HG03066 (cell line): ENCODE results near the gene PDE4D.

ENCODE experiments used
- ATAC-seq: cut with Tn5 transposase; IDR thresholded peaks from one replicate; pipeline ENCODE4 v1.9.1; 2021; ENCODE audit warnings: low read depth; ENCODE audit not compliant: unreplicated experiment

Gene PDE4D

DNA sequence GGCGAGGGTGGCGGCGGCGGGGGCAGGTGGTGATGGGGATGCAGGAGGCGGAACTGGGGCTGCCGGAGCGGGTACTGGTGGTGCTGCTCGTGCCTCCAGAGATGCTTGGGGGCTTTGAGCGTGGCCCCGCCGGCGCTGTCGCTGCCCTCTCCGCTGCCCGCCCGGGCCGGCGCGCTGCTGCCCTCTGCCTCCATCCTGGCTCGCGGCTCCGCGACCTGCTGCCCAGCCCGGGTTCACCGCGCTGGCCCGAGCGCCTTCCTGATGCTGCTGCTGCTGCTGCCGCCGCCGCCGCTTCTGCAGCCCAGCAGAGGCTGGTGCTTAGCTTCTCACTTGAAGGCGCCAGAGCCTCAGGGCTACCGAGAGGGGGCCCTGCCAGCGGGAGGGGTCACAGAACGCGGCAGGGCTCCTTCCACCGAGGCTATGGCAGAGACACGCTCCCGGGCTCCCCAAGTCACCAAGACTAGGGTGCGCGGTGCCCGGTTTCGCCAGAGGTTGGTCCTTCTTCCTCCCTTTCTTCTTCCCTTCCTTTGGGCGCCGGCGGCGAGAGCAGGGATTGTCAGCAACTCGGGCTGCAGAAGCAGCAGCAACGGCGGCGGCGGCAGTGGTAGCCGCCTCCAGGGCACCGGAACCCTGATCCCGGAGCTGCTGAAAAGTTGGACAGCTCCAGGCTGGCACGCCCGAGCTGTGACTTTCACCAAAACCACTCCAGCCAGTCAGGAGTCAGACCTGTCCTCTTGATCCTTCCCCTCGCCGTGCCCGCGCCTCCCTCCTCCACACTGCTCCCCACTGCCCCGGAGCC, at the start of gene PDE4D:
TSS of gene PDE4D (minus strand) at position 298 of the 799 bp plus-strand sequence.
- ATAC-seq, result no peak

DNA sequence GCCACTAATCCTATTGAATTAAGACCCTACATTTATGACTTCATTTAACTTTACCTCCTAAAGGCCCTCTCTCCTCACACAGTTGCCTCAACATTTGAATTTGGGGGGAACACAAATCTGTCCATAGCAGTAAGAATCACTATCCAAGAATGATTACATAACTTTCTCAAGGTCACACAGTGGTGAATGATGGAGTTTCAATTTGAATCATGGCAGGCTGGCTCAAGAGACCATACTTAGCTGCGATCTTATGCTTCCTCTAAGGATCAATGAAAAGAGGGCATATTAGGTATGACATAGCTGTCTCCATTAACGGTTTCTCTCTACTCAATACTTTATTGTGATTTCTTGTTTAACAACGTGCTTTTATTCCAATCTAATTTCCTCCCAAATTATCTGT, 44.1 kb upstream of the PDE4D start:
- no peak for ATAC-seq

DNA sequence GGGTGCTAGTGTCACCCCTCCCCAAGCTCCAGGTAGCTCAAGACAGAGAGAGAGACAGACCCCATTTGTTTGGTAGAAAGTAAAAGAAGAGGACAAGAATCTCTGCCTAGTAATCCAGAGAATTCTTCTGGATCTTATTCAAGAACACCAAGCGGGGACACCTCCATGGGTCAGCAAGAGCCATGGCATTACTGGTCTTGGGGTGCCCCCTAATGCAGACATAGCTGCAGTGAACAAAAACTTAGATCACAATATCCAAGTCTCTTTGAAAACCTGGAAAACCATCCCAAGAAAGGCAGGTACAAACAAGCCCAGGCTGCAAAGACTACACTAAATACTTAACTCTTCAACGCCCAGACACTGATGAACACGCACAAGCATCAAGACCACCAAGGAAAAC, 29.9 kb upstream of the PDE4D start:
- no peak for ATAC-seq

DNA sequence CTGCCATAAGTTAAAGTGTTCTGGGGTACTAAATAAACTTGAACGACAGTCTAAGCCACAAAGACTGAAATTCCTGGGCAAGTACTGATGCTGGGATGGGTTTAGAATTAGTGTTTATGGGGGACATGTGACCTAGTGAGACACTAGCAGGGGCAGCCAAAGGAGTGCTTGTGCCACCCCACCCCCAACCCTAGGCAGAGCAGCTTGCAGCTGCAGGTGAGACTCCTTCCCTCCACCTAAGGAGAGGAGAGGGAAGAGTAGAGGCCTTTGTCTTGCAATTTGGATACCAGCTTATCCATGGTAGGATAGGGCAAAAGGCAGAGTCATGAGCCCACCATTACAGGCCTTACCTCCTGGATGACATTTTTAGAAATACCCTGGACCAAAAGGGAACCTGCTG, 28.7 kb upstream of the PDE4D start:
- ATAC-seq, result no peak

DNA sequence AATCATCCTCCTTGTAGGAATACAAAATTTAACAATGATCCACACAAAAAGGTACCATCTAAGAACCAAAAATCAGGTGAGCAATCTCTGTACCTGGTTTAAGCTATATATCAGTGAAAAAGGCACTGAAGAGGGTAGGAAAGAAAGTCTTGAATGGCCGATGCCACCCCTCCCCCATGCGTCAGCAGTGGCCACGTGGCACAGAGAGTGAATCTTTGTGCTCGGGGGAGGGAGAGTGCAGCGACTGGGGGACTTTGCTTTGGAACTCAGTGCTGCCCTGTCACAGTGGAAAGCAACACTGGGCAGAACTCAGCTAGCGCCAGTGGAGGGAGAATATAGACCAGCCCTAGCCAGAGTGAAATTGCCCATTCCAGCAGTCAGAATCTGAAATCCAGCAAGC, 28.3 kb upstream of the PDE4D start:
- ATAC-seq, result no peak

DNA sequence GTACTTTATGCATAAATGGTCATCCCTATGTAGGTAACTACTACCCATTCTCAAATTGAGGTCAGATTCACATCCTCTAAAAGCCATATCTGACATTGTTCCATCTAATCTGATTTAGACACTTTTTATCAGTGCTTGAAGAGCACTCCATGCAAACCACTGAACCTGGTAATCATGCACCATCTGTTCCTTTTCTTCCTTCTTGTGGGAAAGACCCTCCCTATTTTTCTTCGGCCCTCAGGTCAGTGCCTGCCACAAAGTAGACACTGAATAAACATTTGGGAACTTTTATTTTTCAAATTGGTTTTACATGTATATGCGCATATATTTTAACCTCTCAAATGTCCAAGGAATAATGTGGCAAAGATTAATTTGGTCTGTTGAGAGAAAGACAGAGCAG, 26.0 kb upstream of the PDE4D start:
- no peak for ATAC-seq

DNA sequence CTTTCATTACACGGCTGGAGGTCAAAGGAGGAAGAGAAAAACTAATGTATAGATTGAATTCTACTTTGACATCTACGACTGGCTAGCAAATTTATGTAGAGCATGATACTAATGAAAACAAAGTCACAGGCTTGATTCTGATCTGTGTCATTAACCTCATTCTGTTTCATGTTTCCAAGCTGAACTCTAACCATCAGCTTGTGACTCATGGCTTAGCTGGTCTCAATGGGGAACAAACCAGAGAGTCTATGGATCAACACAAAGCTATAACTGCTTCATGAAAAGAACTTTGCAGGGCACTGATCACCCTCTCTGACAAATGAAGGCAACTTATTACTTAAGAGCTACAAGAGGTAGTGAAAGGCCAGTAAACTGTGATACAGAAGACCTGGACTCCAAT, 23.6 kb upstream of the PDE4D start:
- no peak for ATAC-seq

DNA sequence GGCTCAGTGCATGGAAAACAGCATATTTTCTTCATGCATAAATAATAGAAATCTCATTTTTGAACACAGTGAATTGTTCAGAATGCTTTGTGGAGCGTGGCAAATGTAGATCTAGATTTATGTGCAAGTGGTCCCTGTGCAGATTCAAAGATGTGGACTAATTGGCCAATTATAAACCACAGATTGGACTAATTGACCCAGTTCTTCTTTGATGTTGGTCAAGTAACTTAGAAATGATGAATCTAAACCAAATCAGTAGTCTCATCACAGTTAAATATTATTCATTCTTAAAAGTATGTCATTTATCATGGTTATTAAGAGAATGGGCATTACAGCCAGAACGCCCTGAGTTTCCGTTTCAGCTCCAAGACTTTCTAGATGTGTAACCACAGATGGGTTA, 11.7 kb upstream of the PDE4D start:
- ATAC-seq, result no peak

DNA sequence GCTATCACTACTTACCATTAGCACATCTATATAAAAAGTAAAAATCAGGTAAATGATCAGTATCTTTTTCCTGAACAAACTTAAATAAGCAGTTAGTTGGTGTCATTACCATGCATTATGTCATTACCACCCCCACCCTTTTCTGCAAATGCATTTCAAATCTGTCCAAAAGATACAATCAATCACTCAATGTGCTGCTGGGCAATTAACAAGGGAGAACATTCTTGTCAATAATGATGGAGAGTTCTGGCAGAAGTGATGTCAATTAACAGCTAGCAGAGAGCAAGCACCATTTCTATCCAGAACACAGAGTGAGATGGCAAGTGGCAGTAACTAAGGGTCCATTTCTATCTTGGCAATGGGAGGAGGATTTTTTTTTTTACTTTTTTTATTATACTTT, 3.5 kb upstream of the PDE4D start:
- no peak for ATAC-seq

DNA sequence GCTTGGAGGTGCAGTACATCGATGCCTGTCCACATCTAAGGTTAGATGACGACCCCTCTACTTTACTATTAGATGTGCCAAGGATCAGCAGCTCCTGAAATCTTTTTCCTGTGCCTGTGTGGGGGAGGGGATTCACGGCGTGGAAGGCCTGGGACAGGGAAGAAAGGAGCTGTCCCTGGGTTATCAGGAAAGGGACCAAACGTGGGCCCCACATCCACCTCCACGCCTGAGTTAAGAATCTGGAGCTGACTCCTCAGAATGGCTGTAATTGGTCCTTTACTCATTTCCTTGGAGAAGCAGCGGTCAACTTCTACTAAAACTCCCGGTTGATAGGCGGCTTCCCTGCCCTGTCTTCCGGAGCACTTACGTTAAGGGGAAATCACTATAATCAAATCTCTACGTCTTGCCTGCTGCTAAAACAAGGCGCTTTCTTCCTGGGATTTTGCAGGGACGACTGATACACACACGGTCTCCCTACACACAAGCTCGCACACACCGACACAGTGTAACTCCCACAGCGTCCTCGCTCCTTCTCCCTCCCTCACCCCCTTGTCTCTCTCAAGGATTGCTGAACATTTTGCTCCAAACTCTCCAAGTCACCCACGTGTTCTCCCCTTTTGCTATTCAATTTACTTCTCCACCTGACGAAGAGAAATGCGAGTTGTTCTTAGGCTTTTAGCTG, 1.4 kb downstream of the PDE4D start:
- no peak for ATAC-seq

DNA sequence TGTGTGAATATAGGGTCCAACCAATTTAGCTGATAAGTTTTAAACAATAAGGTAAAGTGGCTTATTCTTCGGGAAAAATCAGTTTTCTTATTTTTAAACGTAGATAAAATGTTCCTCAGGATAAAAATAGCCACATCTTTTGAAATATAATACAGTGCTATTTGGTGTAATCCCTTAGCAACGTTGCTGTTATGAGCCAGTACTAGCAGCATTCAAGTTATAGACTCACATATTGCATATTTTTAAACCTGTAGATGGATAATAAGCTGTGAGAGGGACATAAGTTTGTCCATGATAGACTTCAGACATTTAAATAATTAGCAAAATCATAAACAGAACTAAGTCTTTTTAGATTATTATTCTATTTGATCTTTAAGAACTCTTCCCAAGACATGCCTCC, 6.3 kb downstream of the PDE4D start:
- no peak for ATAC-seq

DNA sequence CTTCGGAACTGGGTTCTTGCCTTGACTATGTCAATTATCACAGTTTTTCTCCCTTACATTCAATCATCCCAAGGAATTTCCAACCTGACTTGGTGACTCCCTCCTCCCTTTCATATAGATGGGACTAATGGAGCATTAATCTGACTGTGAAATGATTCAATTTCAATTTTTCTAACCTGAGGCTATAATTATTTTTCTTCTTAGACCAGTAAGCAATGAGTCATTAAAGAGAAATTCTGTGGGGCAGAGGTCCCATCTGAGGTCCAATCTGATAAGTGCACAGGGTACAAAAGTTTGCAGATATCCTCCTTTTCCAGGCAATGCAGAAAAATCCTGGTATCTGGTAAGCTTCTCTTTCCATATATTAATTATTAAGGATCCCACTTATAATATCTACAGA, 18.9 kb downstream of the PDE4D start:
- ATAC-seq, result no peak

DNA sequence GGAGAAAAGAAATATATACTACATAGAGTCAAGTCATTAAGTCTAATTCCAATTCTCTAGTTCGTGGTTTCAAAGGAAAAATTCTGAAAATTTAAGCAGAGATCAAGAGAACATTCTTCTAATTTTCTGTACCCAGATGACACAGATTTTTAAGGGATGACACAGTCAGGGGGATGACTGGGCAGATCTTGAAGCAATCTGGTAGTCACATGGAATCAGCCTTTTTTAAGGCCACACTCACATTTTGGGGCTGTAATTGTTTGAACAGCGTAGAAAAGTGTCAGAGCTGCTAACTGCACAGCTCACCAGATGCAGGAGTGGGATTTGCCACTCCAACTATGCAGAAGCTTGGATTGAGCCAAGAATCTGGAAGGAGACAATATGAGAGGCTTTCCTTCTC, 20.4 kb downstream of the PDE4D start:
- ATAC-seq, result no peak

DNA sequence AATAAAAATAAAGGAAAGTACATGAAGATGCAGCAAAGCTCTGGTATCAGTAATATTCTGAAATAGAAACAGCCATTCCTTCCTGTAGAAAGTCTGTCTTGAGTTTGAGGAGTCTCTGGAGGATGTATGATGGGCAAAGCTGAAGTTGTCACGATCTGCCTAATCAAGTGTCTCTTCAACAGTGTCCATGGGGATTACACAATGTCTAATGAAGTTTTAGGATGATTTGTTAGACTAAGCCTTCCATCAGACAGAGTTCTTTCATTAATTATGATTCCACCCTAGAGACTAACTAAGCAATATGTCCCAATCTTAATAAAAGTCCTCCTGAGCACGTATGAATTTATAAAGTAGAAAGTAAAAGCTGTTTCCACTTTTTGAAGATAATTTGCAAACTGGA, 26.9 kb downstream of the PDE4D start:
- ATAC-seq, result no peak

DNA sequence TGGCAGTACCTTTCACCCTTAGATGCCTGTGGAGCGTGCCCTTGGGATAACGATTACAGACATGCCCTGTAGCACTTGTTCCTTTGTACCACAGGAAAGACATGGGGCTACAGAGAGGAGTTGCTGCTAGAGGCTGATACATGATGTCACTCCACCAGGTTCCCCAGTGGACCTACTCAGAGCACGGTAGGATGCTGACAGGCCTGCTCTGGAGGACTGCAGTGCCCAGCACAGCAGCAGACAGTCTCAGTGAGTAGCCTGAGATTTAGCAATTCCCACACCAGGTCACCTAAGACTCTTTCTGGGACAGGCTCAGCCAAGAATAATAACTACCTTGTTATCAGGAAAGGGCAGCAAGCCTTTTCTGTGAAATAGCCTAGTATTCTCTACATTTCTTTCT, 28.8 kb downstream of the PDE4D start:
- ATAC-seq, result no peak

DNA sequence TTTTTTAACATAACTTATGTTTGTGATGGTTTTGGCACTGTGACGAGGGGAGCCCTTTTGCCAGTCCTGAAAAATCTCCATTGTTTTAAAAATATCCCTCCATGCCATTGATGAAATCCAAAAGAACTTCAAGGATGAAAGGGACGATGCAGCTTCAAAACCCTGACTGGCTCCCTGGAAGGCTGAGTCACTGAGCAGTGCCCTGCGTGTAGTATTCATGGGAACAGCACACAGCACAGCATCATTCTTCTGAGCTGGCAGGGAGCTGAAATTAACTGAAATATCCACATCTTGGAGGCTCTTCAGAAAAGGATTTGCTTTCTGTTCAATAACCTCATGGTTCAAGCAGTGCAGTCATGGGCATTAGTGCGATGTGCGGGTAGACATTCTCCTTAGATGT, 29.7 kb downstream of the PDE4D start:
- no peak for ATAC-seq

DNA sequence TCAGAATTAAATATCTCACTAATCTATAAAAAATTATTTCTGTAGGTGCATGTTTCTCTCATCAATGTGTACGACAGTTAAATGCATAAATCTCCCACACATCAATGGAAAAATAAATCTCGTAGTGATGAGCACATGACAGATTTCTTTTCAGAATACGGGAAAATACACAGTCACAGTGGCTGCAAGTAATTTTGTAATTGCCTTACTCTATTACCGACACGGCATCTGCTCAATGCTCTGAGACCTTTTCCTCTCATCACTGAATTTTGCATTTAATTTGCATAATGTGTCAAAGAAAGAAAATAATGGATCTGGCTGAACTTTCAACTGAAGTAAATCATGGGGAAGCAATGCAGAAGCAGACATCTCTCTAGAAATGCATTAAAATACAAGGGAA, 37.2 kb downstream of the PDE4D start:
- ATAC-seq, result no peak

DNA sequence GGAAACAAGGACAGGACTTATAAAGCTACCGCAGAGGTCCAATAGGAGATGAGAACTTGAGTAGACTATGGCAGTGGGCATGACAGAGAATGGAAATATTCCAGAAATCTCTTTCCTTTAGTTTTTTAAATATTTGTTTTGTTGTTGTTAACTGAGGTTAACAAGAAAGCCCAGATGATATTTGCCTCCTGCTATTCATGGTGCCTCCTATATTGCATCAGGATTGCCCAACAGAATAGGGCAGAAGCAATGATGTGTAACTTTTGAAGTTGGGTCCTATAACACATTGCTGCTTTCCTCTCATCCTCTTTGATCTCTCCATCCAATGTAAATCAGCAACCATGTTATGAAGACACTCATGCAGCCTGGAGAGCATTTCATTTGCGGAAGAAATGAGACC, 42.8 kb downstream of the PDE4D start:
- no peak for ATAC-seq

DNA sequence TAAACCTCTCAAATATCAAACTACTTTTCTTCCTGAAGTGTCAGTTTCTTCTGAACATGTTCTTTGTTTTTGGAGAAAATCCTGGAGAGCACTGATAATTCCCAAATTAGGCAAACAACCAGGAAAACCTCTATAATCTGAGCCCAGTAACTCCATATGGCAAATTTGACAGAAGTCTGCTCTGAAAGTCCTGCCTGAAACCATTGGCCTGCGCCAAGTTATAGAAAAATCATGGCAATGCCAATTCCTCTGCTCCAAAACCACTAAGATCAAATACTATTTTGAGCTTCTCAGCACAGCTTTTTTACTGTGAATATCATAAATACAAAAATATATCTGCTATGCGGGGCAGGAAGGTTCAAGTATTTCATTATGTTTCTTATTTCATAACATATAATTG, 45.9 kb downstream of the PDE4D start:
- ATAC-seq, result no peak

DNA sequence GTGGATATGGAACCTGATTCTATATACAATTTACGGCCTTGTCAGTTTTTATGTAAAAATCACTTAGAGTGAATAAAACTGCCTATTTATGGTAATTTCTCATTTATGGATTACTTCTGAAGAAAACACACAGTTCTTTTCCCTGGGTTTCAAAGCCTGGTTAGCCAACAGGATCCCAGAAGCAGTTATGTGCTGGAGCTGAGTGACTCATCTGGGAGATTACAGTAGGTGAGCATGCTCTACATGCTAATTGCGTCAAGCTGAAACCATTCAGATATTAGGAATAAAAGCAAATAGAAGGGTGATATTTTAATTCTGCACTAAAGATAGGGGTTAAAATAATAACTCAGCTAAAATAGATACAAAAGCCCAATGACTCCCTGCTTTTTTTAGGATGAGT, 47.8 kb downstream of the PDE4D start:
- ATAC-seq, result no peak

DNA sequence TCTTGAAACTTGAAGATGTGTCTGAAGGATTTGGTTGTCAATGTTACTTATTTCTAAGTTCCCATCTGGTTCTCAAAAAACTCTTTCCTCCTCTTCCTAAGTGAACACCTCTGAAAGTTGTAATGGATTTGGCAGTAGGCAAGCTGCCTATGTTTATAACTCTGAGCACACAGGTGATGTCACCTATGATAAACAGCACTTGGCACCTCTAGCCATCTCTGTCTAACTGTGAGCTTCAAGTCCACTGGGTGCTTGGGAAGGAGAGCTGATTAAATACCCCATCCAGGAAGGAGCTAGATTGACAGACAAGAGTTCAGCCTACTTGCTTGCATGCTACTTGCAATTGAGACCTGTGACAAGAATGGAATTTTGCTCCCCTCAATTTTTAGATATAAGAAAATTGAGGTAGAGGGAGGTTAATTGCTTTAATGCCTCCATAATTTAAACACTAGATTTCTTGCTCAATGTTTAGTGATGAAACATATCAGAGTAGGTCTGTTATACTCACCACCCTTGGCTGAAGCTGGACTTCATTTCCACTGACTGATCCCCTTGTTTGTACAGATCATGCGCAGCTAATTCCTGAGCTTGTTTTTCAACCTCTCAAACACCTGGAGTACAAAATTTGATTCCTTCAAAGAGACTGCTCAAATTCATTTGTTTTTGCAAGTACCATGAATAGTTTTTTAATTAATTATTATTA, 49.9 kb downstream of the PDE4D start:
- no peak for ATAC-seq

DNA sequence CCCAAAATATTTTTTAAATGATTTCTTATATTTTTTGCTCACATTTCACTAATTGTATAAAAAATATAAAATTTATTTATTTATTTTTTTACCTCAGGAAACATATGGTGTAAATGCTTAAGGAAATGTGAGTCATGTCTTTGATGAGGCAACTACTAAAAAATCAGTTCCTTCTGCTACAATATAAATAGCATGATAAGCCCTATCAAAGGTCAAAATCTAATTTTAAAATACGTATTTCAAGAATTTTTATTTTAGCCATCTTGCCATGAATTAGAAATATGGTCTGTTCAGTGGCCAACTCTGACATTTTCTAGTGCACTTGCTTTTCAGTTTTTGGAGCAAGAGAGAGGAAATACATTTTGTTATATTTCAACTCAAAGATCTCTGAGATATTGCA, 50.5 kb downstream of the PDE4D start:
- ATAC-seq, result no peak
